Left ventricle myocardium inferior (tissue), 1 donor: ENCODE data around the gene DNM3. TPM values are rescaled to one million over a fixed set of nuclear protein-coding genes. Genes with fewer than 3 reads are reported as not detected.
A peak's percentile ranks its signal among the peaks of the same experiment; 100 is the strongest.

Source experiments
- DNase-seq: peaks from one replicate; pipeline ENCODE4 v3.0.0-alpha.2; 2020
- H3K27ac ChIP-seq: fragments of 200-600 bp; replicated peaks from 2 replicates; pipeline ENCODE4 v1.8.0; 2021
- H3K27me3 ChIP-seq: fragments of 200-600 bp; 2 replicates; pipeline ENCODE4 v1.8.0; 2021; ENCODE audit warnings: low read depth
- H3K36me3 ChIP-seq: fragments of 200-600 bp; 2 replicates; pipeline ENCODE4 v1.8.0; 2021
- H3K4me1 ChIP-seq: fragments of 200-600 bp; 2 replicates; pipeline ENCODE4 v1.8.0; 2021
- H3K4me3 ChIP-seq: fragments of 200-600 bp; 2 replicates; pipeline ENCODE4 v1.8.0; 2021; ENCODE audit warnings: mild to moderate bottlenecking, moderate library complexity
- H3K9me3 ChIP-seq: fragments of 200-600 bp; replicated peaks from 2 replicates; pipeline ENCODE4 v1.8.0; 2021
- intact Hi-C: fragments of 100-400 bp; cut with micrococcal nuclease; formaldehyde crosslinking; loops from one replicate; pipeline ENCODE4 v1.11.0; 2022
- total RNA-seq: library from RNA; stranded (reverse); fragmentation: NEBNext Ultra II Directional; extraction: Animal tissue kit (Norgen Biotek cat#: 25700); gene quantifications from one replicate; pipeline ENCODE4 v1.2.1, GENCODE V29; 2021
- TF ChIP-seq, protein P1 (sequence below): fragments of 200-600 bp; IDR thresholded peaks from 2 replicates; pipeline ENCODE4 v1.8.0; 2021; ENCODE audit warnings: antibody characterized with exemption, mild to moderate bottlenecking, borderline replicate concordance
- donor health status: DM: no; HTN: yes; CAD: no; lungs with severe emphysema.

Gene DNM3
- total RNA-seq, 1 donor from 2014 or later = 1.2 TPM

GRCh38 chr1:172086137-172086536, 244.8 kb downstream of the DNM3 start:
- Histone ChIP-seq H3K4me3 (no peak overlapping the region), H3K27me3 (no peaks in the 10 kb centered on the region), H3K27ac (no peak overlapping the region), H3K36me3 (no peaks in the 10 kb centered on the region), H3K9me3 (no peaks in the 10 kb centered on the region), H3K4me1 (no peaks in the 10 kb centered on the region)
- TF ChIP-seq, protein P1, sequence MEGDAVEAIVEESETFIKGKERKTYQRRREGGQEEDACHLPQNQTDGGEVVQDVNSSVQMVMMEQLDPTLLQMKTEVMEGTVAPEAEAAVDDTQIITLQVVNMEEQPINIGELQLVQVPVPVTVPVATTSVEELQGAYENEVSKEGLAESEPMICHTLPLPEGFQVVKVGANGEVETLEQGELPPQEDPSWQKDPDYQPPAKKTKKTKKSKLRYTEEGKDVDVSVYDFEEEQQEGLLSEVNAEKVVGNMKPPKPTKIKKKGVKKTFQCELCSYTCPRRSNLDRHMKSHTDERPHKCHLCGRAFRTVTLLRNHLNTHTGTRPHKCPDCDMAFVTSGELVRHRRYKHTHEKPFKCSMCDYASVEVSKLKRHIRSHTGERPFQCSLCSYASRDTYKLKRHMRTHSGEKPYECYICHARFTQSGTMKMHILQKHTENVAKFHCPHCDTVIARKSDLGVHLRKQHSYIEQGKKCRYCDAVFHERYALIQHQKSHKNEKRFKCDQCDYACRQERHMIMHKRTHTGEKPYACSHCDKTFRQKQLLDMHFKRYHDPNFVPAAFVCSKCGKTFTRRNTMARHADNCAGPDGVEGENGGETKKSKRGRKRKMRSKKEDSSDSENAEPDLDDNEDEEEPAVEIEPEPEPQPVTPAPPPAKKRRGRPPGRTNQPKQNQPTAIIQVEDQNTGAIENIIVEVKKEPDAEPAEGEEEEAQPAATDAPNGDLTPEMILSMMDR = no peak
- intact Hi-C loops = loop anchor here (10.0 kb wide), 1 partner anchor 319 kb away; no protein-coding TSS in a partner anchor
- no peak for DNase-seq

DNA sequence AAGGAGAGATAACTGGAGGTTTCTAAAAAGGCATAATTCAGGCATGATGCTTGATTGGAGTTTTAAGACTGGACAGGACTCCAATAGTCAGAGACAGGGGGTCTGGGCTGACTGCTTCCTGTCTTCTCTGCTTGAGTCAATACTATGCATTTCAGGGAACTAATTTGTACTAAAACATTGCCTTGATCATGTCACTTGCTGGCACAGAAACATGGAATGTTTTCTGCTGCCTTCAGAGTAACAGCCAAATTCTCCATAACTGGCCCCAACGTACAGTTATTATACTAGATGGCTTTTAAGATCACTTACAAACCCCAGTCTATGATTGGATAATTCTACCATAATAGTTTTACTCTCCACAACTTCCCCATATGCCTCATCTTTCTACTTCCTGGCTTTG, 247.0 kb downstream of the DNM3 start:
- intact Hi-C loops = loop anchor here (10.0 kb wide), 1 partner anchor 317 kb away; no protein-coding TSS in a partner anchor
- H3K36me3 ChIP-seq = no peaks in the 10 kb centered on the region
- H3K4me1 ChIP-seq = no peaks in the 10 kb centered on the region
- no peak overlapping the region for H3K4me3 ChIP-seq
- H3K9me3 ChIP-seq = no peaks in the 10 kb centered on the region
- H3K27ac ChIP-seq = no peak overlapping the region
- no peak for DNase-seq
- TF ChIP-seq, protein P1 = no peak
- no peaks in the 10 kb centered on the region for H3K27me3 ChIP-seq

GRCh38 chr1:172089768-172090510, 248.6 kb downstream of the DNM3 start:
- Histone ChIP-seq H3K4me1 (no peaks in the 10 kb centered on the region), H3K36me3 (no peaks in the 10 kb centered on the region), H3K27ac (no peak overlapping the region), H3K27me3 (no peaks in the 10 kb centered on the region), H3K4me3 (no peak overlapping the region), H3K9me3 (no peaks in the 10 kb centered on the region)
- intact Hi-C loops = loop anchor here (10.0 kb wide), 1 partner anchor 315 kb away; no protein-coding TSS in a partner anchor
- TF ChIP-seq, protein P1 = peak; percentile 80
- DNase-seq = peak; percentile 40

DNA sequence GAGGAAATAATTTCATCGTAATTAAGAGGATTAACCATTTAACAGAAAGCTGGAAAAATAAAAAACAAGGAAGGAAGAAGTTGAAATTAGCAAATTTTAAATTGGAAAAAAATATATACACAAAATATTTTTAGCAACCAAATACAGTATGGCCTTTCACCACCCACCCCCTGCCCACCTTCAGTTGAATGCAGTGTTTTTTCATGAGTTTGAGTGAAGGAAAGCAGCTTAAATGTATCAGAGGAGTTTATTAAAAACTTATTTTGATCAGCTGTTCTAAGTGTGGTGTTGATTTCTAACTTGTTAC, 249.2 kb downstream of the DNM3 start:
- TF ChIP-seq, protein P1 = no peak
- H3K27ac ChIP-seq = no peak overlapping the region
- no peaks in the 10 kb centered on the region for H3K9me3 ChIP-seq
- no peaks in the 10 kb centered on the region for H3K36me3 ChIP-seq
- no peak for DNase-seq
- intact Hi-C loops = no loop called here
- no peak overlapping the region for H3K4me3 ChIP-seq
- H3K27me3 ChIP-seq = no peaks in the 10 kb centered on the region
- no peaks in the 10 kb centered on the region for H3K4me1 ChIP-seq

DNA sequence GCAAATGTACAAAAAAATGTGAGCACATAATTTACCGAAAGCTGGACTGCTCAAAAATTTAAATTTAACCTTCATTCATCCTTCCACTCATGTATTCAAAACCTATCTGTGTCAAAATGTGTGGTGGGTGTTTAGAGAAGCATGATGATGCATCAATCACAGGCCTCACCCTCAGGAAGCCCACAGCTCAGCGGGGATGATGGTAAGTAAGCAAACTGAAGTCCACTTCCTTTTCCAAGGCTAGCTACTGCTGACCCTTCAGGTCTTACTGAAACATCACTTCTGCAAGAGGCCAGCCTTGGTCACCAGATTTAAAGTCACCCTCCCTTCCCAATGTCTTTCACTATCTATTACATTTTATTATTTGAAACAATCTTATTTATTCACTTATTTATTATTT, 254.5 kb downstream of the DNM3 start:
- intact Hi-C loops = no loop called here
- no peak for DNase-seq
- H3K9me3 ChIP-seq = no peaks in the 10 kb centered on the region
- TF ChIP-seq, protein P1 = no peak
- H3K27me3 ChIP-seq = no peaks in the 10 kb centered on the region
- no peak overlapping the region for H3K27ac ChIP-seq
- H3K36me3 ChIP-seq = no peaks in the 10 kb centered on the region
- H3K4me3 ChIP-seq = no peak overlapping the region
- no peaks in the 10 kb centered on the region for H3K4me1 ChIP-seq
